GM12891 (cell line): ENCODE results near the gene RUNX2.

Experiments
- PAX5 ChIP-seq: IDR thresholded peaks from 2 replicates; pipeline ENCODE4 v1.6.1; 2011; ENCODE audit warnings: low read length, moderate library complexity, mild to moderate bottlenecking; ENCODE audit not compliant: insufficient read depth, severe bottlenecking
- POLR2A ChIP-seq: IDR thresholded peaks from 2 replicates; pipeline ENCODE4 v1.6.1; 2011; ENCODE audit warnings: low read depth, low read length, control low read depth
- POLR2AphosphoS5 ChIP-seq: IDR thresholded peaks from 2 replicates; pipeline ENCODE4 v1.6.1; 2011; ENCODE audit warnings: low read depth, low read length, control low read depth
- POU2F2 ChIP-seq: IDR thresholded peaks from 2 replicates; pipeline ENCODE4 v1.6.1; 2011; ENCODE audit warnings: low read depth, mild to moderate bottlenecking, control low read depth, low read length, moderate library complexity
- SPI1 ChIP-seq: IDR thresholded peaks from 2 replicates; pipeline ENCODE4 v1.6.1; 2011; ENCODE audit warnings: low read depth, low read length, control low read depth
- TAF1 ChIP-seq: IDR thresholded peaks from 2 replicates; pipeline ENCODE4 v1.6.1; 2011; ENCODE audit warnings: low read depth, low read length, control low read depth

DNA sequence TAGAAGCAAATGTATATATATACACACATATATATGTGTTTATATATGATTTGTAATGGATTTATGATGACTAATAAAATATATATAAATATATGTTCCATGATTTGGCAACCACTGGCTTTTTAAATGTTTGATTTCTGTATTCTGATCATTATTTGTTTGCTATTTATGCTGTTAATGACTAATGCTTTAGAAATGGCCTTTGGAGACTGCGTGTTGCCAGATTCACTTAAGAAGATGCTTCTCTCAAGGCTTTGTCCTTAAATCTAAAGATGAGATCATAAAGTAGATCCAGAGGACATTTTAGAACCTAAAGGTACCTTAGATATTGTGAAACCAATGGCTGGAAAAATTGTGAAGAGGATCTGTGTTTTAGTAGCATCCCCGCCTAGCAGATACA lies 165.6 kb downstream of the RUNX2 start:
- no peak for TF ChIP-seq POLR2A
- TF ChIP-seq SPI1 = no peak
- TF ChIP-seq POLR2AphosphoS5 = no peak
- no peak for TF ChIP-seq TAF1
- TF ChIP-seq POU2F2 = no peak
- no peak for TF ChIP-seq PAX5
